ENCODE measurements around the gene GFRA3.

The GFRA3 gene

GRCh38 chr5:138226910-138227309, 47.5 kb downstream of the GFRA3 start:
- no peak for DNase-seq (ENCODE audit: low read depth)
- no peak overlapping the region for H3K4me3 ChIP-seq (ENCODE audit: low read length)
- TF ChIP-seq, protein P1, sequence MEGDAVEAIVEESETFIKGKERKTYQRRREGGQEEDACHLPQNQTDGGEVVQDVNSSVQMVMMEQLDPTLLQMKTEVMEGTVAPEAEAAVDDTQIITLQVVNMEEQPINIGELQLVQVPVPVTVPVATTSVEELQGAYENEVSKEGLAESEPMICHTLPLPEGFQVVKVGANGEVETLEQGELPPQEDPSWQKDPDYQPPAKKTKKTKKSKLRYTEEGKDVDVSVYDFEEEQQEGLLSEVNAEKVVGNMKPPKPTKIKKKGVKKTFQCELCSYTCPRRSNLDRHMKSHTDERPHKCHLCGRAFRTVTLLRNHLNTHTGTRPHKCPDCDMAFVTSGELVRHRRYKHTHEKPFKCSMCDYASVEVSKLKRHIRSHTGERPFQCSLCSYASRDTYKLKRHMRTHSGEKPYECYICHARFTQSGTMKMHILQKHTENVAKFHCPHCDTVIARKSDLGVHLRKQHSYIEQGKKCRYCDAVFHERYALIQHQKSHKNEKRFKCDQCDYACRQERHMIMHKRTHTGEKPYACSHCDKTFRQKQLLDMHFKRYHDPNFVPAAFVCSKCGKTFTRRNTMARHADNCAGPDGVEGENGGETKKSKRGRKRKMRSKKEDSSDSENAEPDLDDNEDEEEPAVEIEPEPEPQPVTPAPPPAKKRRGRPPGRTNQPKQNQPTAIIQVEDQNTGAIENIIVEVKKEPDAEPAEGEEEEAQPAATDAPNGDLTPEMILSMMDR (IDR thresholded peaks at IDR 0.05; ENCODE audit: insufficient read depth, low read depth, low read length, missing control alignments), result no peak

- no peak overlapping the region for H3K4me3 ChIP-seq (ENCODE audit: low read length)
- TF ChIP-seq, protein P1 (IDR thresholded peaks at IDR 0.05; ENCODE audit: insufficient read depth, low read depth, low read length, missing control alignments), result no peak
- DNase-seq (ENCODE audit: low read depth), result no peak
Measured at GRCh38 chr5:138224712-138225111, 49.7 kb downstream of the GFRA3 start.

- no peak for DNase-seq (ENCODE audit: low read depth)
- TF ChIP-seq, protein P1 (IDR thresholded peaks at IDR 0.05; ENCODE audit: insufficient read depth, low read depth, low read length, missing control alignments), result no peak
- no peak overlapping the region for H3K4me3 ChIP-seq (ENCODE audit: low read length)
Measured at GRCh38 chr5:138223532-138223931, 50.9 kb downstream of the GFRA3 start.

GRCh38 chr5:138216799-138217198, 57.6 kb downstream of the GFRA3 start:
- no peak overlapping the region for H3K4me3 ChIP-seq (ENCODE audit: low read length)
- TF ChIP-seq, protein P1 (IDR thresholded peaks at IDR 0.05; ENCODE audit: insufficient read depth, low read depth, low read length, missing control alignments), result no peak
- no peak for DNase-seq (ENCODE audit: low read depth)

GRCh38 chr5:138213161-138214029, 61.0 kb downstream of the GFRA3 start, which contains the start of gene CDC23:
TSS of gene CDC23 (minus strand) at chr5:138213323. CDS start at chr5:138213312, 11 bp downstream.
- H3K4me3 ChIP-seq (ENCODE audit: low read length), result peak within 1 kb of the TSS; percentile 97
- TF ChIP-seq, protein P1 (IDR thresholded peaks at IDR 0.05; ENCODE audit: insufficient read depth, low read depth, low read length, missing control alignments), result no peak
- DNase-seq (ENCODE audit: low read depth), result peak; percentile 99

GRCh38 chr5:138212828-138213160, 61.6 kb downstream of the GFRA3 start:
- peak overlapping the region; percentile 97 for H3K4me3 ChIP-seq (ENCODE audit: low read length)
- peak; percentile 33 for DNase-seq (ENCODE audit: low read depth)
- TF ChIP-seq, protein P1 (IDR thresholded peaks at IDR 0.05; ENCODE audit: insufficient read depth, low read depth, low read length, missing control alignments), result no peak

- TF ChIP-seq, protein P1 (IDR thresholded peaks at IDR 0.05; ENCODE audit: insufficient read depth, low read depth, low read length, missing control alignments), result no peak
- no peak for DNase-seq (ENCODE audit: low read depth)
- no peak overlapping the region for H3K4me3 ChIP-seq (ENCODE audit: low read length)
Measured at GRCh38 chr5:138210985-138211384, 63.4 kb downstream of the GFRA3 start.
